B cell (primary cell): ENCODE measurements around the gene SLC44A1. TPM values are rescaled to one million over a fixed set of nuclear protein-coding genes. Genes with fewer than 3 reads are reported as not detected.

ENCODE experiments used
- ATAC-seq: fragments of 200-7000 bp; cut with Tn5 transposase; one replicate; pipeline ENCODE4 v1.10.0; 2021; ENCODE audit warnings: low read depth, mild to moderate bottlenecking, moderate number of reproducible peaks, moderate library complexity
- CTCF ChIA-PET: fragments of 350-600 bp; sonication (Branson Sonifier 250); formaldehyde crosslinking; loops from one replicate; lab custom pipeline; 2021; ENCODE audit warnings: antibody characterized with exemption, inconsistent platforms; lab: Charles Lee
- POLR2A ChIA-PET: fragments of 350-600 bp; sonication (Branson Sonifier 250); formaldehyde crosslinking; loops from one replicate; lab custom pipeline; 2021; ENCODE audit warnings: antibody characterized with exemption; lab: Charles Lee
- DNase-seq: peaks from one replicate; pipeline ENCODE4 v3.0.0; 2013
- H2AFZ ChIP-seq: 2 replicates; pipeline ENCODE4 v1.6.1; 2012; ENCODE audit warnings: mild to moderate bottlenecking, low read depth, low read length; ENCODE audit not compliant: insufficient read depth, poor library complexity, severe bottlenecking
- H3K27ac ChIP-seq, 2 donors: 1 replicate in 1 of 2; 2 replicates in 1 of 2; pipeline ENCODE4 v1.5.1; 2012 to 2013; ENCODE audit warnings: low read length in 2 of 2, mild to moderate bottlenecking in 2 of 2, moderate library complexity in 1 of 2
- H3K27me3 ChIP-seq, 4 experiments: fragments of 200-600 bp in 1 of 4; sonication (generic) in 1 of 4; replicated peaks in 1 of 4; 1 replicate in 2 of 4; 2 replicates in 2 of 4; pipeline versions ENCODE4 v1.6.1 to v1.7.0; 2013 to 2016; ENCODE audit warnings: low read length in 3 of 4, mild to moderate bottlenecking in 2 of 4, mixed read lengths in 1 of 4, moderate library complexity in 1 of 4; ENCODE audit not compliant: insufficient read depth in 4 of 4, control insufficient read depth in 3 of 4; ENCODE audit errors: control extremely low read depth in 1 of 4
- H3K36me3 ChIP-seq, 2 experiments: replicated peaks in 1 of 2; 1 replicate in 1 of 2; 2 replicates in 1 of 2; pipeline versions ENCODE4 v1.6.1 to v1.7.1; 2013; ENCODE audit warnings: low read length in 1 of 2; ENCODE audit not compliant: insufficient read depth in 2 of 2, control insufficient read depth in 1 of 2; ENCODE audit errors: control extremely low read depth in 1 of 2, extremely low read depth in 1 of 2
- H3K4me1 ChIP-seq, 2 donors: fragments of 200-600 bp in 1 of 2; sonication (generic) in 1 of 2; 1 replicate in 1 of 2; 2 replicates in 1 of 2; pipeline versions ENCODE4 v1.5.1 to v1.6.1; 2013 to 2017; ENCODE audit warnings: low read length in 2 of 2; ENCODE audit not compliant: control insufficient read depth in 2 of 2, insufficient read depth in 2 of 2
- H3K4me2 ChIP-seq: replicated peaks from 2 replicates; pipeline ENCODE3; 2012; ENCODE audit warnings: mild to moderate bottlenecking, low read depth, low read length; ENCODE audit not compliant: poor library complexity, severe bottlenecking
- H3K4me3 ChIP-seq, 5 experiments: fragments of 200-600 bp in 1 of 5; sonication (generic) in 1 of 5; 1 replicate in 3 of 5; 2 replicates in 2 of 5; pipeline versions ENCODE4 v1.5.1 to v1.7.0; 2011 to 2016; ENCODE audit warnings: low read length in 4 of 5, mild to moderate bottlenecking in 4 of 5, low read depth in 2 of 5, control low read depth in 1 of 5, moderate library complexity in 1 of 5; ENCODE audit not compliant: insufficient read depth in 1 of 5; ENCODE audit errors: control extremely low read depth in 1 of 5, extremely low read depth in 1 of 5
- H3K79me2 ChIP-seq: fragments of 200-600 bp; sonication (generic); one replicate; pipeline ENCODE4 v1.6.0; 2016; ENCODE audit warnings: low read length; ENCODE audit not compliant: control insufficient read depth, insufficient read depth
- H3K9ac ChIP-seq: fragments of 200-600 bp; sonication (generic); 2 replicates; pipeline ENCODE4 v1.6.1; 2017; ENCODE audit warnings: mild to moderate bottlenecking, low read length, moderate library complexity
- H3K9me3 ChIP-seq, 3 donors: one replicate each; pipeline versions ENCODE4 v1.6.1 to v1.7.1; 2013; ENCODE audit warnings: low read length in 2 of 3; ENCODE audit not compliant: control insufficient read depth in 2 of 3, insufficient read depth in 1 of 3; ENCODE audit errors: control extremely low read depth in 1 of 3
- H4K20me1 ChIP-seq: 2 replicates; pipeline ENCODE4 v1.6.0; 2012; ENCODE audit warnings: mild to moderate bottlenecking, low read length; ENCODE audit not compliant: insufficient read depth, control insufficient read depth, poor library complexity, severe bottlenecking
- H3K27ac Mint-ChIP-seq: one replicate; pipeline ENCODE4 v1.8.0; 2021; ENCODE audit warnings: mixed read lengths
- H3K27me3 Mint-ChIP-seq: one replicate; pipeline ENCODE4 v1.8.0; 2021; ENCODE audit warnings: mixed read lengths
- H3K4me1 Mint-ChIP-seq: one replicate; pipeline ENCODE4 v1.8.0; 2021; ENCODE audit warnings: mixed read lengths
- H3K4me3 Mint-ChIP-seq: one replicate; pipeline ENCODE4 v1.8.0; 2021; ENCODE audit warnings: mixed read lengths
- H3K9me3 Mint-ChIP-seq: one replicate; pipeline ENCODE4 v1.8.0; 2022; ENCODE audit warnings: mixed read lengths; ENCODE audit not compliant: insufficient read depth
- EZH2 ChIP-seq: IDR thresholded peaks from 2 replicates; pipeline ENCODE4 v1.6.1; 2012; ENCODE audit warnings: borderline replicate concordance, low read depth, mild to moderate bottlenecking, moderate library complexity, low read length; ENCODE audit not compliant: insufficient read depth, poor library complexity, severe bottlenecking
- WGBS: methylation state at CpG from one replicate; pipeline ENCODE4 v1.1.5; 2013; ENCODE audit warnings: missing lambda C conversion rate; ENCODE audit not compliant: insufficient coverage; 5-methylcytosine and 5-hydroxymethylcytosine counted together
- intact Hi-C: fragments of 100-400 bp; cut with micrococcal nuclease; formaldehyde crosslinking; loops from one replicate; pipeline ENCODE4 v1.10.0; 2022
- polyA plus RNA-seq: library from polyadenylated mRNA; depleted of rRNA; stranded (reverse); fragments of >200 nt; gene quantifications from 2 replicates; pipeline ENCODE4 v1.2.3, GENCODE V29; 2012
- total RNA-seq, 2 donors: library from RNA; stranded (reverse); fragments of 120-200 nt in 1 of 2; gene quantifications; 1 replicate in 1 of 2; 2 replicates in 1 of 2; pipeline versions ENCODE4 v1.2.3 to v1.2.4, GENCODE V29; 2013 to 2022
- TF ChIP-seq, protein P1 (sequence below): fragments of 200-600 bp; IDR thresholded peaks from one replicate; pipeline ENCODE4 v1.8.0; 2022; ENCODE audit warnings: antibody characterized with exemption, mild to moderate bottlenecking

Gene SLC44A1
- total and polyA plus RNA-seq, 2 donors (not counting 1 experiment from before 2014, with no cell fraction given) = 2.2 to 17.7 TPM

DNA sequence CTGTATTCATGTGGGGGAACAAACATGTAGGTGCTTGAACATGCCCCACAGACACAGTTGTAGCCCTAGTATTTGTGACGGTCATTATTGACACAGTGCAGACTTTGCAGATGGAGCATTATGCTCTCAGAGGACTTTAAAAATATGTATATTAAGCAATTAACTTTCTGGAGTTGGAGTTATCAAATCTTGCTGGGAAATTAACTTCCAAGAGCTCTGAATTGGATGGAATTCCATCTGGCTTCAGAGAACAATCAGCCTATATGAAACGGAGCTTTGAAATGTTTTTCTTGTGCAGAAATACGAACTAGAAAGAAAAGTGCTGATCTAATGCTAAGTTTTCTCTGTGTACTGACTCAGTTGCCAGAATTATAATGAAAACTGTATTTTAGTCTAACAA lies 152.4 kb downstream of the SLC44A1 start:
- POLR2A ChIA-PET = no interaction called here

DNA sequence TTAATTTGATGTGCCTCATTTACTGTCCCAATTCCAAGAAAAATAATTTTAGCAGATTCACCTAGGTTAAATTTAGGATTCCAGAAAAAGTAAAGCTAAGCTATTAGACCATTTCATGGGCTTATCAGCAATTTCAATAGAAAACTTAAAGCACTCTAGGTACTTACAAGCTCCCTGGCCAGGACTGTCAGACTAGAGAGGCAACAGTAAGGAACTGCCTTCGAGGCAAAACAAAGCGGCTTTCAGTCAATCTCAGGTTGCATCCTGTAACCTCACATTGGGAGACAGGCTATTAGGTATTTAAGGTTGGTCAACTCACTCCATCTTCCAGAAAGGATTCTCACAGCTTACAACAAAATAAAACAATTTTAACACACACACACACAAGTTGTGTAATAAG lies 154.7 kb downstream of the SLC44A1 start:
- Mint-ChIP-seq H3K27ac (no peak overlapping the region), H3K4me1 (peaks cover 5% of the 10 kb centered on the region), H3K27me3 (peaks cover 17% of the 10 kb centered on the region), H3K9me3 (no peaks in the 10 kb centered on the region), H3K4me3 (no peak overlapping the region)
- Histone ChIP-seq H3K4me2 (no peak overlapping the region), H3K4me3 (no peak overlapping the region), H3K36me3 (no peaks in the 10 kb centered on the region), H3K9me3 (no peaks in the 10 kb centered on the region), H4K20me1 (no peaks in the 10 kb centered on the region), H3K27ac (no peak overlapping the region), H3K79me2 (no peaks in the 10 kb centered on the region), H2AFZ (no peak overlapping the region), H3K27me3 (peaks cover 0 to 3% (median 1%) of the 10 kb centered on the region in 4 experiments), H3K4me1 (no peaks in the 10 kb centered on the region), H3K9ac (no peak overlapping the region)
- DNase-seq (no peak), ATAC-seq (no peak)
- no CpG with 5 or more reads among the region's 2 CpGs for WGBS
- ChIA-PET POLR2A (no interaction called here), CTCF (interaction anchor here (1.0 to 1.7 kb wide), 2 partner anchors 13 to 15 kb away, joined by 4 to 5 read pairs; no protein-coding TSS in a partner anchor)
- TF ChIP-seq, protein P1, sequence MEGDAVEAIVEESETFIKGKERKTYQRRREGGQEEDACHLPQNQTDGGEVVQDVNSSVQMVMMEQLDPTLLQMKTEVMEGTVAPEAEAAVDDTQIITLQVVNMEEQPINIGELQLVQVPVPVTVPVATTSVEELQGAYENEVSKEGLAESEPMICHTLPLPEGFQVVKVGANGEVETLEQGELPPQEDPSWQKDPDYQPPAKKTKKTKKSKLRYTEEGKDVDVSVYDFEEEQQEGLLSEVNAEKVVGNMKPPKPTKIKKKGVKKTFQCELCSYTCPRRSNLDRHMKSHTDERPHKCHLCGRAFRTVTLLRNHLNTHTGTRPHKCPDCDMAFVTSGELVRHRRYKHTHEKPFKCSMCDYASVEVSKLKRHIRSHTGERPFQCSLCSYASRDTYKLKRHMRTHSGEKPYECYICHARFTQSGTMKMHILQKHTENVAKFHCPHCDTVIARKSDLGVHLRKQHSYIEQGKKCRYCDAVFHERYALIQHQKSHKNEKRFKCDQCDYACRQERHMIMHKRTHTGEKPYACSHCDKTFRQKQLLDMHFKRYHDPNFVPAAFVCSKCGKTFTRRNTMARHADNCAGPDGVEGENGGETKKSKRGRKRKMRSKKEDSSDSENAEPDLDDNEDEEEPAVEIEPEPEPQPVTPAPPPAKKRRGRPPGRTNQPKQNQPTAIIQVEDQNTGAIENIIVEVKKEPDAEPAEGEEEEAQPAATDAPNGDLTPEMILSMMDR = no peak
- TF ChIP-seq EZH2 = no peak
- intact Hi-C loops = no loop called here

More for the DNA sequence above, 152.4 kb downstream of the SLC44A1 start:
- ATAC-seq = no peak
- Histone ChIP-seq H3K4me1 (no peaks in the 10 kb centered on the region), H3K9ac (no peak overlapping the region), H4K20me1 (no peaks in the 10 kb centered on the region), H3K27me3 (peaks cover 0 to 3% (median 0%) of the 10 kb centered on the region in 4 experiments), H3K4me2 (no peak overlapping the region), H2AFZ (no peak overlapping the region), H3K4me3 (no peak overlapping the region), H3K9me3 (no peaks in the 10 kb centered on the region), H3K27ac (no peak overlapping the region), H3K79me2 (no peaks in the 10 kb centered on the region), H3K36me3 (no peaks in the 10 kb centered on the region)
- CTCF ChIA-PET = interaction anchor here (2.0 kb wide), 1 partner anchor 18 kb away, joined by 4 read pairs; no protein-coding TSS in a partner anchor
- no peak for DNase-seq
- Mint-ChIP-seq H3K4me1 (no peaks in the 10 kb centered on the region), H3K9me3 (no peaks in the 10 kb centered on the region), H3K27me3 (peaks cover 3% of the 10 kb centered on the region), H3K27ac (no peak overlapping the region), H3K4me3 (no peak overlapping the region)
- TF ChIP-seq, protein P1 = no peak
- TF ChIP-seq EZH2 = no peak
- intact Hi-C loops = no loop called here
- 100% methylated on average over 1 of the region's 3 CpGs for WGBS
